Caco-2 (cell line): Measurements from ENCODE around the gene TCN2. TPM values are rescaled to one million over a fixed set of nuclear protein-coding genes. Genes with fewer than 3 reads are reported as not detected.

Source experiments
- BruUV-seq: library from RNA; stranded (reverse); fragments of 400-500 nt; replicated peaks from 2 replicates; lab custom pipeline; 2021; lab: Mats Ljungman, UMichigan
- CTCF ChIA-PET: fragments of 300-600 bp; sonication (Branson Sonifier 250); formaldehyde crosslinking; loops from one replicate; lab custom pipeline; 2022; ENCODE audit warnings: antibody characterized with exemption; lab: Charles Lee
- POLR2A ChIA-PET: fragments of 300-600 bp; sonication (Branson Sonifier 250); formaldehyde crosslinking; loops from one replicate; lab custom pipeline; 2022; ENCODE audit warnings: antibody characterized with exemption; lab: Charles Lee
- DNase-seq, 2 experiments: peaks; one replicate each; pipeline versions ENCODE4 v3.0.0 to v3.0.0-alpha.2; 2020 to 2022
- H3K27me3 ChIP-seq: replicated peaks from 2 replicates; pipeline ENCODE4 v1.6.0; 2011; ENCODE audit warnings: low read length; ENCODE audit not compliant: control insufficient read depth, insufficient read depth
- H3K36me3 ChIP-seq: 2 replicates; pipeline ENCODE4 v1.5.1; 2011; ENCODE audit warnings: low read length; ENCODE audit not compliant: control insufficient read depth, insufficient read depth
- H3K4me1 ChIP-seq: fragments of 250-450 bp; sonication (Bioruptor Pico); 2 replicates; pipeline ENCODE4 v1.5.1; 2020; ENCODE audit warnings: mild to moderate bottlenecking
- H3K4me3 ChIP-seq: 2 replicates; pipeline ENCODE4 v1.5.1; 2011; ENCODE audit warnings: low read depth, mild to moderate bottlenecking, control low read depth, low read length
- H3K9me3 ChIP-seq: fragments of 250-450 bp; sonication (Bioruptor Pico); 2 replicates; pipeline ENCODE4 v1.5.1; 2020; ENCODE audit warnings: mild to moderate bottlenecking, moderate library complexity
- H3K27ac Mint-ChIP-seq: one replicate; pipeline ENCODE4 v1.8.0; 2022; ENCODE audit warnings: mixed read lengths; ENCODE audit not compliant: unreplicated experiment
- H3K27me3 Mint-ChIP-seq: one replicate; pipeline ENCODE4 v1.8.0; 2022; ENCODE audit warnings: mixed read lengths; ENCODE audit not compliant: insufficient read depth, unreplicated experiment
- H3K36me3 Mint-ChIP-seq: one replicate; pipeline ENCODE4 v1.8.0; 2022; ENCODE audit warnings: mild to moderate bottlenecking, mixed read lengths; ENCODE audit not compliant: insufficient read depth, unreplicated experiment
- H3K4me1 Mint-ChIP-seq: one replicate; pipeline ENCODE4 v1.8.0; 2022; ENCODE audit warnings: low read depth, mixed read lengths; ENCODE audit not compliant: unreplicated experiment
- H3K4me3 Mint-ChIP-seq: one replicate; pipeline ENCODE4 v1.8.0; 2022; ENCODE audit warnings: mild to moderate bottlenecking, moderate library complexity, mixed read lengths; ENCODE audit not compliant: unreplicated experiment
- H3K9me3 Mint-ChIP-seq: one replicate; pipeline ENCODE4 v1.8.0; 2022; ENCODE audit warnings: mixed read lengths; ENCODE audit not compliant: unreplicated experiment
- intact Hi-C: fragments of 100-400 bp; cut with micrococcal nuclease; formaldehyde crosslinking; loops from one replicate; pipeline ENCODE4 v1.10.0; 2022; ENCODE audit not compliant: unreplicated experiment
- total RNA-seq: library from RNA; stranded (reverse); gene quantifications from 2 replicates; pipeline ENCODE4 v1.2.3, GENCODE V29; 2022
- TF ChIP-seq, protein P1 (sequence below), 2 experiments: fragments of 200-600 bp in 1 of 2; IDR thresholded peaks; 1 replicate in 1 of 2; 2 replicates in 1 of 2; pipeline versions ENCODE4 v1.5.1 to v1.8.0; 2011 to 2022; ENCODE audit warnings: antibody characterized with exemption in 1 of 2, control low read depth in 1 of 2, inconsistent platforms in 1 of 2, low read depth in 1 of 2, low read length in 1 of 2, mild to moderate bottlenecking in 1 of 2, moderate library complexity in 1 of 2; ENCODE audit not compliant: insufficient read depth in 1 of 2, severe bottlenecking in 1 of 2, unreplicated experiment in 1 of 2

The TCN2 gene
- total RNA-seq, 1 experiment from 2014 or later: 13.8 TPM

- H3K36me3 ChIP-seq: no peaks in the 10 kb centered on the region
- H3K27me3 ChIP-seq: no peaks in the 10 kb centered on the region
- Mint-ChIP-seq H3K27ac (no peak overlapping the region), H3K4me3 (no peak overlapping the region), H3K4me1 (no peaks in the 10 kb centered on the region), H3K36me3 (no peaks in the 10 kb centered on the region), H3K27me3 (no peaks in the 10 kb centered on the region), H3K9me3 (no peaks in the 10 kb centered on the region)
- H3K9me3 ChIP-seq: no peaks in the 10 kb centered on the region
- no peak overlapping the region for H3K4me3 ChIP-seq
- DNase-seq: no peak
- ChIA-PET CTCF (no interaction called here), POLR2A (no interaction called here)
- no TSS peak for BruUV-seq
- TF ChIP-seq, protein P1, sequence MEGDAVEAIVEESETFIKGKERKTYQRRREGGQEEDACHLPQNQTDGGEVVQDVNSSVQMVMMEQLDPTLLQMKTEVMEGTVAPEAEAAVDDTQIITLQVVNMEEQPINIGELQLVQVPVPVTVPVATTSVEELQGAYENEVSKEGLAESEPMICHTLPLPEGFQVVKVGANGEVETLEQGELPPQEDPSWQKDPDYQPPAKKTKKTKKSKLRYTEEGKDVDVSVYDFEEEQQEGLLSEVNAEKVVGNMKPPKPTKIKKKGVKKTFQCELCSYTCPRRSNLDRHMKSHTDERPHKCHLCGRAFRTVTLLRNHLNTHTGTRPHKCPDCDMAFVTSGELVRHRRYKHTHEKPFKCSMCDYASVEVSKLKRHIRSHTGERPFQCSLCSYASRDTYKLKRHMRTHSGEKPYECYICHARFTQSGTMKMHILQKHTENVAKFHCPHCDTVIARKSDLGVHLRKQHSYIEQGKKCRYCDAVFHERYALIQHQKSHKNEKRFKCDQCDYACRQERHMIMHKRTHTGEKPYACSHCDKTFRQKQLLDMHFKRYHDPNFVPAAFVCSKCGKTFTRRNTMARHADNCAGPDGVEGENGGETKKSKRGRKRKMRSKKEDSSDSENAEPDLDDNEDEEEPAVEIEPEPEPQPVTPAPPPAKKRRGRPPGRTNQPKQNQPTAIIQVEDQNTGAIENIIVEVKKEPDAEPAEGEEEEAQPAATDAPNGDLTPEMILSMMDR (IDR thresholded peaks at IDR 0.05; ENCODE audit: insufficient read depth in 1 of 2, low read depth in 1 of 2, low read length in 1 of 2, severe bottlenecking in 1 of 2, unreplicated experiment in 1 of 2): no peak
- intact Hi-C loops: no loop called here
- H3K4me1 ChIP-seq: peaks cover 6% of the 10 kb centered on the region
These were observed 34.0 kb downstream of the TCN2 start for GRCh38 chr22:30640839-30641430.

- BruUV-seq: no TSS peak
- H3K9me3 ChIP-seq: no peaks in the 10 kb centered on the region
- POLR2A ChIA-PET: no interaction called here
- Mint-ChIP-seq H3K4me3 (no peak overlapping the region), H3K27me3 (no peaks in the 10 kb centered on the region), H3K27ac (no peak overlapping the region), H3K4me1 (no peaks in the 10 kb centered on the region), H3K36me3 (no peaks in the 10 kb centered on the region), H3K9me3 (no peaks in the 10 kb centered on the region)
- H3K4me3 ChIP-seq: no peak overlapping the region
- no peak for DNase-seq
- H3K4me1 ChIP-seq: no peaks in the 10 kb centered on the region
- TF ChIP-seq, protein P1 (IDR thresholded peaks at IDR 0.05; ENCODE audit: insufficient read depth in 1 of 2, low read depth in 1 of 2, low read length in 1 of 2, severe bottlenecking in 1 of 2, unreplicated experiment in 1 of 2): no peak
- no peaks in the 10 kb centered on the region for H3K36me3 ChIP-seq
- CTCF ChIA-PET: no interaction called here
- intact Hi-C loops: no loop called here
- no peaks in the 10 kb centered on the region for H3K27me3 ChIP-seq
These were observed 36.3 kb downstream of the TCN2 start for GRCh38 chr22:30643055-30643875.

DNA sequence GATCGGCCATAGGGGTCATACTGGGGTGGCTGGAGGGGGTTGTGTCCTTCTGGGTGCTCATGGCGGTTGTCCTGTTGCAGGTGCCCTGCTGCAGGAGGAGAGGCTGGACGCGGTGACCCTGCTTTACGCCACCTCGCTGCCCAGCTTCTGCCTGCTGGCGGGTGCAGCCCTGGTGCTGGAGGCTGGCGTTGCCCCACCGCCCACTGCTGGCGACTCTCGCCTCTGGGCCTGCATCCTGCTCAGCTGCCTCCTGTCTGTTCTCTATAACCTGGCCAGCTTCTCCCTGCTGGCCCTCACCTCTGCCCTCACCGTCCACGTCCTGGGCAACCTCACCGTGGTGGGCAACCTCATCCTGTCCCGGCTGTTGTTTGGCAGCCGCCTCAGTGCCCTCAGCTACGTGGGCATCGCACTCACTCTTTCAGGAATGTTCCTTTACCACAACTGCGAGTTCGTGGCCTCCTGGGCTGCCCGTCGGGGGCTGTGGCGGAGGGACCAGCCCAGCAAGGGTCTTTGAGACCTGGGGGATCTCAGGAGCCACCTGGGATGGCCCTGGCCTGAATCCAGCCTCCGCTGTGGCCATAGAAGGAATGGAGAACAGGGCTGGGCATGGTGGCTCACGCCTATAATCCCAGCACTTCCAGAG, 39.7 kb downstream of the TCN2 start:
- Mint-ChIP-seq H3K9me3 (no peaks in the 10 kb centered on the region), H3K27me3 (no peaks in the 10 kb centered on the region), H3K27ac (no peak overlapping the region), H3K4me1 (no peaks in the 10 kb centered on the region), H3K36me3 (no peaks in the 10 kb centered on the region), H3K4me3 (no peak overlapping the region)
- POLR2A ChIA-PET: no interaction called here
- TF ChIP-seq, protein P1 (IDR thresholded peaks at IDR 0.05; ENCODE audit: insufficient read depth in 1 of 2, low read depth in 1 of 2, low read length in 1 of 2, severe bottlenecking in 1 of 2, unreplicated experiment in 1 of 2): no peak
- DNase-seq: no peak
- H3K4me3 ChIP-seq: no peak overlapping the region
- no peaks in the 10 kb centered on the region for H3K36me3 ChIP-seq
- no TSS peak for BruUV-seq
- intact Hi-C loops: no loop called here
- no peaks in the 10 kb centered on the region for H3K9me3 ChIP-seq
- H3K27me3 ChIP-seq: no peaks in the 10 kb centered on the region
- H3K4me1 ChIP-seq: no peaks in the 10 kb centered on the region
- CTCF ChIA-PET: interaction anchor here (0.5 to 0.6 kb wide), 2 partner anchors 106 to 244 kb away, joined by 3 read pairs; no protein-coding TSS in a partner anchor
